GM23338 (cell line): ENCODE data around the gene FRMD4A. TPM values are rescaled to one million over a fixed set of nuclear protein-coding genes. Genes with fewer than 3 reads are reported as not detected.

Experiments
- ATAC-seq: fragments of 200-7000 bp; cut with Tn5 transposase; 3 replicates; pipeline ENCODE4 v1.9.1; 2020
- DNase-seq: peaks from one replicate; pipeline ENCODE4 v3.0.0-alpha.2; 2015; ENCODE audit warnings: low spot score
- H2AFZ ChIP-seq: fragments of 200-600 bp; sonication (generic); 2 replicates; pipeline ENCODE4 v1.8.0; 2016; ENCODE audit warnings: antibody characterized with exemption, mild to moderate bottlenecking, moderate library complexity
- H3F3A ChIP-seq: fragments of 200-600 bp; sonication (generic); replicated peaks from 2 replicates; pipeline ENCODE4 v1.8.0; 2017; ENCODE audit warnings: antibody characterized with exemption, mixed run types, low read depth
- H3K27ac ChIP-seq: fragments of 200-600 bp; sonication (generic); 2 replicates; pipeline ENCODE4 v1.6.1; 2016; ENCODE audit warnings: low read depth
- H3K27me3 ChIP-seq: fragments of 200-600 bp; sonication (generic); 2 replicates; pipeline ENCODE4 v1.8.0; 2016; ENCODE audit warnings: mild to moderate bottlenecking, mixed run types, moderate library complexity; ENCODE audit not compliant: insufficient read depth
- H3K36me3 ChIP-seq: fragments of 200-600 bp; sonication (generic); 2 replicates; pipeline ENCODE4 v1.8.0; 2016; ENCODE audit warnings: mild to moderate bottlenecking; ENCODE audit not compliant: insufficient read depth
- H3K4me1 ChIP-seq: fragments of 200-600 bp; sonication (generic); 2 replicates; pipeline ENCODE4 v1.8.0; 2016; ENCODE audit warnings: mild to moderate bottlenecking, moderate library complexity; ENCODE audit not compliant: insufficient read depth
- H3K4me2 ChIP-seq: fragments of 200-600 bp; sonication (generic); 2 replicates; pipeline ENCODE4 v1.7.1; 2017; ENCODE audit warnings: mixed run types
- H3K4me3 ChIP-seq: fragments of 200-600 bp; sonication (generic); 2 replicates; pipeline ENCODE4 v1.6.1; 2016; ENCODE audit warnings: mixed run types
- H3K79me2 ChIP-seq: fragments of 200-600 bp; sonication (generic); replicated peaks from 2 replicates; pipeline ENCODE4 v1.8.0; 2017; ENCODE audit warnings: mild to moderate bottlenecking; ENCODE audit not compliant: insufficient read depth
- H3K9me2 ChIP-seq: fragments of 200-600 bp; sonication (generic); 2 replicates; pipeline ENCODE4 v1.8.0; 2017; ENCODE audit not compliant: insufficient read depth
- H4K20me1 ChIP-seq: fragments of 200-600 bp; sonication (generic); replicated peaks from 2 replicates; pipeline ENCODE4 v1.8.0; 2017; ENCODE audit warnings: mild to moderate bottlenecking; ENCODE audit not compliant: insufficient read depth
- H3K27ac Mint-ChIP-seq: 2 replicates; pipeline ENCODE4 v1.8.0; 2020; ENCODE audit warnings: inconsistent platforms, mild to moderate bottlenecking, moderate library complexity, mixed read lengths
- H3K27me3 Mint-ChIP-seq: 3 replicates; pipeline ENCODE4 v1.8.0; 2022; ENCODE audit warnings: low read depth, mild to moderate bottlenecking, moderate library complexity, mixed read lengths, inconsistent platforms; ENCODE audit not compliant: insufficient read depth, poor library complexity
- H3K36me3 Mint-ChIP-seq: 3 replicates; pipeline ENCODE4 v1.8.0; 2021; ENCODE audit warnings: low read depth, mild to moderate bottlenecking, inconsistent platforms, moderate library complexity, mixed read lengths
- H3K4me1 Mint-ChIP-seq: 3 replicates; pipeline ENCODE4 v1.8.0; 2020; ENCODE audit warnings: mild to moderate bottlenecking, inconsistent platforms, mixed read lengths
- H3K4me3 Mint-ChIP-seq: 3 replicates; pipeline ENCODE4 v1.8.0; 2021; ENCODE audit warnings: moderate library complexity, mild to moderate bottlenecking, inconsistent platforms, mixed read lengths
- H3K9me3 Mint-ChIP-seq: 3 replicates; pipeline ENCODE4 v1.8.0; 2020; ENCODE audit warnings: moderate library complexity, mild to moderate bottlenecking, inconsistent platforms, mixed read lengths
- CREB1 ChIP-seq: fragments of 250-450 bp; sonication (Bioruptor Pico); IDR thresholded peaks from 2 replicates; pipeline ENCODE4 v1.5.0; 2020; ENCODE audit warnings: low read depth, mild to moderate bottlenecking, moderate library complexity
- EZH2phosphoT487 ChIP-seq: fragments of 200-600 bp; sonication (generic); IDR thresholded peaks from one replicate; pipeline ENCODE4 v1.8.1; 2018; ENCODE audit warnings: antibody characterized with exemption; ENCODE audit not compliant: unreplicated experiment
- JUNB ChIP-seq: IDR thresholded peaks from one replicate; pipeline ENCODE4 v1.6.1; 2016; ENCODE audit warnings: antibody characterized with exemption; ENCODE audit not compliant: unreplicated experiment
- NANOG ChIP-seq: IDR thresholded peaks from 2 replicates; pipeline ENCODE4 v1.6.1; 2016; ENCODE audit warnings: antibody characterized with exemption, borderline replicate concordance
- POLR2AphosphoS5 ChIP-seq: IDR thresholded peaks from 2 replicates; pipeline ENCODE4 v1.6.1; 2016; ENCODE audit warnings: antibody characterized with exemption, low read depth
- STAT1 ChIP-seq: IDR thresholded peaks from one replicate; pipeline ENCODE4 v1.6.1; 2016; ENCODE audit warnings: antibody characterized with exemption; ENCODE audit not compliant: unreplicated experiment
- ZNF114 ChIP-seq: fragments of 250-450 bp; sonication (Bioruptor Pico); IDR thresholded peaks from 2 replicates; pipeline ENCODE4 v1.5.0; 2020; ENCODE audit warnings: mild to moderate bottlenecking, moderate library complexity
- polyA plus RNA-seq: library from polyadenylated mRNA; unstranded; fragments of >200 nt; fragmentation: Nextera tagmentation; extraction: Ambion mirVana; gene quantifications from 2 replicates; pipeline ENCODE4 v1.2.1, GENCODE V29; 2016
- total RNA-seq: library from RNA; depleted of rRNA; stranded (reverse); fragments of >200 nt; shearing (Covaris generic); gene quantifications from 2 replicates; pipeline ENCODE4 v1.2.3, GENCODE V29; 2014
- TF ChIP-seq, protein P1 (sequence below): IDR thresholded peaks from 2 replicates; pipeline ENCODE4 v1.6.1; 2016; ENCODE audit warnings: antibody characterized with exemption
- TF ChIP-seq, protein P2 (sequence below), 2 experiments: fragments of 200-600 bp in 1 of 2; sonication (generic) in 1 of 2; conservative IDR thresholded peaks; 2 replicates each; pipeline versions ENCODE4 v1.5.1 to v1.6.1; 2016 to 2017; ENCODE audit warnings: antibody characterized with exemption in 2 of 2, low read depth in 2 of 2, mild to moderate bottlenecking in 2 of 2, moderate library complexity in 1 of 2
- TF ChIP-seq, protein P3 (sequence below): IDR thresholded peaks from one replicate; pipeline ENCODE4 v1.6.1; 2018; ENCODE audit warnings: antibody characterized with exemption; ENCODE audit not compliant: unreplicated experiment

FRMD4A gene
- total and polyA plus RNA-seq, 2 experiments from 2014 or later = 14.0 to 20.1 TPM

DNA sequence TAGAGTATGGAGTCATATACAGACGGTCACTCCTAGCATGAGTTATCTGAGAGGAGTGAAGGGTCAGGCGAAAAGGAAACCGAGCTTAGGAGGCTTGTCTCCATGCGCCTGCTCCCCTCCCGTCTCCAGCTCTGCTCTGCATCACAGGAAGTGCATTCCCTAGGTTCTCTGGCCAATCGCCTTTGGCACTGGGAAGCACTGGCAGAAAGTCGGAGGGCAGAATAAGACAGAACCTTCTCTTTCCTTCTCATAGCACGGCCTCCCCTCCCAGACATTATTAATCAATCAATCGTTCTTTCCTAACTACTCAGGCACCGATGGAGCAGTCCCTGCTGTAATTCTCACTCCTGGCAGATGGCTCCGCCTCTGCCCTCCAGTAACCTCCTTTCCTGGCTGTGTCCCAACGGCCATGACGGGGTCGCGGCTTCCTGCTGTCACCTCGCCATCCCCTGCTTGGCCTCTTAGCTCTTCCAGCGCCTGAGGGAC is 177.1 kb downstream of the FRMD4A start:
- peak; percentile 63 for ATAC-seq
- Histone ChIP-seq H3K36me3 (no peaks in the 10 kb centered on the region), H4K20me1 (no peaks in the 10 kb centered on the region), H3F3A (no peaks in the 10 kb centered on the region), H3K79me2 (no peaks in the 10 kb centered on the region; the same call in 1 of the 2 replicates), H3K27me3 (no peaks in the 10 kb centered on the region), H3K9me2 (peaks cover 7% of the 10 kb centered on the region; the same call in 1 of the 2 replicates), H3K4me1 (no peaks in the 10 kb centered on the region), H2AFZ (no peak overlapping the region), H3K27ac (no peak overlapping the region), H3K4me2 (no peak overlapping the region), H3K4me3 (no peak overlapping the region)
- peak; percentile 69 for DNase-seq
- H3K4me3 Mint-ChIP-seq = no peak overlapping the region; the same call in 2 of the 3 replicates
- peaks cover 8% of the 10 kb centered on the region for H3K27me3 Mint-ChIP-seq
- no peak for TF ChIP-seq STAT1
- TF ChIP-seq, protein P1, sequence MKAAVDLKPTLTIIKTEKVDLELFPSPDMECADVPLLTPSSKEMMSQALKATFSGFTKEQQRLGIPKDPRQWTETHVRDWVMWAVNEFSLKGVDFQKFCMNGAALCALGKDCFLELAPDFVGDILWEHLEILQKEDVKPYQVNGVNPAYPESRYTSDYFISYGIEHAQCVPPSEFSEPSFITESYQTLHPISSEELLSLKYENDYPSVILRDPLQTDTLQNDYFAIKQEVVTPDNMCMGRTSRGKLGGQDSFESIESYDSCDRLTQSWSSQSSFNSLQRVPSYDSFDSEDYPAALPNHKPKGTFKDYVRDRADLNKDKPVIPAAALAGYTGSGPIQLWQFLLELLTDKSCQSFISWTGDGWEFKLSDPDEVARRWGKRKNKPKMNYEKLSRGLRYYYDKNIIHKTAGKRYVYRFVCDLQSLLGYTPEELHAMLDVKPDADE = no peak
- TF ChIP-seq CREB1 (CRISPR knock-in tag) = no peak
- TF ChIP-seq, protein P2, sequence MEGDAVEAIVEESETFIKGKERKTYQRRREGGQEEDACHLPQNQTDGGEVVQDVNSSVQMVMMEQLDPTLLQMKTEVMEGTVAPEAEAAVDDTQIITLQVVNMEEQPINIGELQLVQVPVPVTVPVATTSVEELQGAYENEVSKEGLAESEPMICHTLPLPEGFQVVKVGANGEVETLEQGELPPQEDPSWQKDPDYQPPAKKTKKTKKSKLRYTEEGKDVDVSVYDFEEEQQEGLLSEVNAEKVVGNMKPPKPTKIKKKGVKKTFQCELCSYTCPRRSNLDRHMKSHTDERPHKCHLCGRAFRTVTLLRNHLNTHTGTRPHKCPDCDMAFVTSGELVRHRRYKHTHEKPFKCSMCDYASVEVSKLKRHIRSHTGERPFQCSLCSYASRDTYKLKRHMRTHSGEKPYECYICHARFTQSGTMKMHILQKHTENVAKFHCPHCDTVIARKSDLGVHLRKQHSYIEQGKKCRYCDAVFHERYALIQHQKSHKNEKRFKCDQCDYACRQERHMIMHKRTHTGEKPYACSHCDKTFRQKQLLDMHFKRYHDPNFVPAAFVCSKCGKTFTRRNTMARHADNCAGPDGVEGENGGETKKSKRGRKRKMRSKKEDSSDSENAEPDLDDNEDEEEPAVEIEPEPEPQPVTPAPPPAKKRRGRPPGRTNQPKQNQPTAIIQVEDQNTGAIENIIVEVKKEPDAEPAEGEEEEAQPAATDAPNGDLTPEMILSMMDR (conservative IDR thresholded peaks at IDR 0.05; ENCODE audit: low read depth in 2 of 2) = peak in 1 of 2 experiments; percentile 10; a peak in 1 of 4 replicates
- TF ChIP-seq, protein P3, sequence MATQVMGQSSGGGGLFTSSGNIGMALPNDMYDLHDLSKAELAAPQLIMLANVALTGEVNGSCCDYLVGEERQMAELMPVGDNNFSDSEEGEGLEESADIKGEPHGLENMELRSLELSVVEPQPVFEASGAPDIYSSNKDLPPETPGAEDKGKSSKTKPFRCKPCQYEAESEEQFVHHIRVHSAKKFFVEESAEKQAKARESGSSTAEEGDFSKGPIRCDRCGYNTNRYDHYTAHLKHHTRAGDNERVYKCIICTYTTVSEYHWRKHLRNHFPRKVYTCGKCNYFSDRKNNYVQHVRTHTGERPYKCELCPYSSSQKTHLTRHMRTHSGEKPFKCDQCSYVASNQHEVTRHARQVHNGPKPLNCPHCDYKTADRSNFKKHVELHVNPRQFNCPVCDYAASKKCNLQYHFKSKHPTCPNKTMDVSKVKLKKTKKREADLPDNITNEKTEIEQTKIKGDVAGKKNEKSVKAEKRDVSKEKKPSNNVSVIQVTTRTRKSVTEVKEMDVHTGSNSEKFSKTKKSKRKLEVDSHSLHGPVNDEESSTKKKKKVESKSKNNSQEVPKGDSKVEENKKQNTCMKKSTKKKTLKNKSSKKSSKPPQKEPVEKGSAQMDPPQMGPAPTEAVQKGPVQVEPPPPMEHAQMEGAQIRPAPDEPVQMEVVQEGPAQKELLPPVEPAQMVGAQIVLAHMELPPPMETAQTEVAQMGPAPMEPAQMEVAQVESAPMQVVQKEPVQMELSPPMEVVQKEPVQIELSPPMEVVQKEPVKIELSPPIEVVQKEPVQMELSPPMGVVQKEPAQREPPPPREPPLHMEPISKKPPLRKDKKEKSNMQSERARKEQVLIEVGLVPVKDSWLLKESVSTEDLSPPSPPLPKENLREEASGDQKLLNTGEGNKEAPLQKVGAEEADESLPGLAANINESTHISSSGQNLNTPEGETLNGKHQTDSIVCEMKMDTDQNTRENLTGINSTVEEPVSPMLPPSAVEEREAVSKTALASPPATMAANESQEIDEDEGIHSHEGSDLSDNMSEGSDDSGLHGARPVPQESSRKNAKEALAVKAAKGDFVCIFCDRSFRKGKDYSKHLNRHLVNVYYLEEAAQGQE = no peak
- H3K36me3 Mint-ChIP-seq = no peaks in the 10 kb centered on the region
- peaks cover 6% of the 10 kb centered on the region; the same call in 2 of the 3 replicates for H3K4me1 Mint-ChIP-seq
- H3K9me3 Mint-ChIP-seq = peaks cover 3% of the 10 kb centered on the region; the same call in 1 of the 3 replicates
- no peak overlapping the region for H3K27ac Mint-ChIP-seq

DNA sequence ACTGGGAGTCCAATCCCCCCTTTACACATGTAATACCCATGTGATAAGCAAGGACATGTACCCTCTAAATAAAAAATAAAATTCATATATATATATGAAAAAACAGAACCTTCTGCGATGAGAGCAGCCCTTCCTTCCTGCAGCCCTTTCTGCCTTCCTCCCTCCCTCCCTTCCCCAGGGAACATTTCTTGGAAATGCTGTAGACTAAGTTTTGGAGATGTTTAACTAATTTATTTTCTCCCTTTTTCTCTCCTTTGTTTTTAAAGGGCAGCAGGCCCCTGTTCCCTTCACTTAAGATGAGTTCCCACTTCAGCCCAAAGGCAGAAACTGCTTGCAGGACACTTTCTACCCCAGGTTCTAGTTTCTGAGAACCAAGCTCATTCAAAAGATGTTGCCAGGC is 179.2 kb downstream of the FRMD4A start:
- Histone ChIP-seq H3K27me3 (no peaks in the 10 kb centered on the region), H3K27ac (no peak overlapping the region), H3K4me1 (no peaks in the 10 kb centered on the region), H3K4me2 (no peak overlapping the region), H2AFZ (no peak overlapping the region), H3K79me2 (no peaks in the 10 kb centered on the region; the same call in 1 of the 2 replicates), H3K9me2 (peaks cover 4% of the 10 kb centered on the region; the same call in 1 of the 2 replicates), H4K20me1 (no peaks in the 10 kb centered on the region), H3K36me3 (no peaks in the 10 kb centered on the region), H3F3A (no peaks in the 10 kb centered on the region), H3K4me3 (no peak overlapping the region)
- Mint-ChIP-seq H3K4me3 (no peak overlapping the region), H3K27ac (no peak overlapping the region), H3K9me3 (peaks cover 3% of the 10 kb centered on the region; the same call in 1 of the 3 replicates), H3K27me3 (peaks cover 7% of the 10 kb centered on the region), H3K36me3 (no peaks in the 10 kb centered on the region), H3K4me1 (peaks cover 6% of the 10 kb centered on the region; the same call in 2 of the 3 replicates)
- no peak for DNase-seq
- no peak for ATAC-seq
- TF ChIP-seq, protein P2 (conservative IDR thresholded peaks at IDR 0.05; ENCODE audit: low read depth in 2 of 2) = no peak
- no peak for TF ChIP-seq POLR2AphosphoS5
- TF ChIP-seq JUNB = no peak
- TF ChIP-seq CREB1 (CRISPR knock-in tag) = no peak
- TF ChIP-seq NANOG = no peak
- no peak for TF ChIP-seq ZNF114
- no peak for TF ChIP-seq EZH2phosphoT487
